HG03558 (cell line): Measurements from ENCODE around the gene RHBDD3.

ENCODE experiments used
- ATAC-seq: cut with Tn5 transposase; IDR thresholded peaks from one replicate; pipeline ENCODE4 v1.9.1; 2021; ENCODE audit warnings: moderate number of reproducible peaks; ENCODE audit not compliant: unreplicated experiment; ENCODE audit errors: extremely low read depth

RHBDD3 gene

DNA sequence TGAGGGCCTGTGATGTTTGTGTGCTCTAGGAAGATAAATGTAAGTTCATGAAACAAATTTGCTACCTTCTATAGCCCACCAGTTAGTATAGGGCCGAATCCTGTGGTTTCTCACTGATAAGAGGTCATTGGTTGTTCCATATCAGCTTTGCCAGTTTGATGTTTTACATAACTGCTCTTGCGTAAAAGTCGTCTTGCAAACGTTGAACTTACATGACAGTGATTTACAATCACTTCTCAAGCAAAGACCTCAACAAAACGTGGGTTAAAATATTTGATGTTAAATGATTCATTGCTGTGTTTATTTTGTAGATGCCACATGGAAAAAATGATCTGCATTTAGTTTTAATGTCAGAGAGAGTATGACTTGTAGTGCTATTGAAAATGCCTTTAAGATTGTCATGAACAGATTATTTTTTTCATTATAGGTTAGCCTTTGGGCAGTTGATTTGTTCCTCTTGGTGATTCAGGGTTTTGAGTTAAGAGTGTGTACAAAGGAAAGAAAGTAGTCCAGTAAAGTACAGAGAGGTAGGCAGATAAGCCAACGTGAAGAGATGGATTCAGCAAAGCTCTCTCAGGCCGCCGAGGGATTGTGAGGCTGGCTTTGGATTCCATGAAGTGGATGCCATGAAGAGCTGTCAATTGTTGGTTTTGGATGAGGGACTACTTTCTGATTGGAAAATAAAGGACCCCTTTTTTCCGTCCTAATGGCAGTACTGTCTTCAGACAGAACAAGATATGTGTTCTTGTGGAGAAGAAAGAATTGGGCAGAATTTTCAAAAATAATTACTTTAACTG lies 2.9 kb upstream of the RHBDD3 start:
- ATAC-seq: no peak

DNA sequence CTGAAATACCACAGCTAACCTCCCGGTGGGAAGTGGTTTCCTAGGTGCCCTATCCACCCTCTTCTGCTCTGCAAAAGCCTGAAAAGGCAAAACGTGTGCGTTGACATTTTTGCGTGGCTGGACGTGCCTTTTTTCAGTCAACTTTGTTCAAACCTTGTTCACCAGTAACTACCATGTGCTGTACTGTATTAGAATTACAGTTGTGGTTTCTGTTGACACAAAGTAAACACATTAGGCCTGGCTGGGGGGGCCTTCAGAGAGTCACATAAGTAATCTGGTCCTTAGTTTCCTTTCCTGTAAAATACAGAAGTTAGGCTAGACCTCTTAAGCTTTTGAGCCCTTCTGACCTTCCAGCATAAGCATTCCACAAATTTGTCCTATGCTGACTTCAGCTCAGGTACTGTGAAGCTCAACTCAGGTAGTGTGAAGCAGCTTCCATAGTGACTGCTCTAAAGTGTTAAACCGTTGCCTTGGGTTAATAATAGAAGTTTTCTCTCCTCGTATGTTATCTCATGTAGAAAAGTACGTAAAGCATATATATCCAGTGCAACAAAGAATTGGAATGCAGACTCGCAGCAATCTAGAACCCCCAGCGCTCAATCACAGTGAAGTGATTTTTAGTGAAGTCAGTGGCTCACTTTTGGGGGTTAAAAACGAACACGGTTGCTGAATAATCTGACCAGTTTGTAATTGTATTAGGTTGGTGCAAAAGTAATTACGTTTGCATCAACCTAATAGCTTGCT lies 2.1 kb upstream of the RHBDD3 start:
- ATAC-seq: no peak

- no peak for ATAC-seq
These were observed 1.4 kb upstream of the RHBDD3 start for GRCh38 chr22:29269230-29269604.

DNA sequence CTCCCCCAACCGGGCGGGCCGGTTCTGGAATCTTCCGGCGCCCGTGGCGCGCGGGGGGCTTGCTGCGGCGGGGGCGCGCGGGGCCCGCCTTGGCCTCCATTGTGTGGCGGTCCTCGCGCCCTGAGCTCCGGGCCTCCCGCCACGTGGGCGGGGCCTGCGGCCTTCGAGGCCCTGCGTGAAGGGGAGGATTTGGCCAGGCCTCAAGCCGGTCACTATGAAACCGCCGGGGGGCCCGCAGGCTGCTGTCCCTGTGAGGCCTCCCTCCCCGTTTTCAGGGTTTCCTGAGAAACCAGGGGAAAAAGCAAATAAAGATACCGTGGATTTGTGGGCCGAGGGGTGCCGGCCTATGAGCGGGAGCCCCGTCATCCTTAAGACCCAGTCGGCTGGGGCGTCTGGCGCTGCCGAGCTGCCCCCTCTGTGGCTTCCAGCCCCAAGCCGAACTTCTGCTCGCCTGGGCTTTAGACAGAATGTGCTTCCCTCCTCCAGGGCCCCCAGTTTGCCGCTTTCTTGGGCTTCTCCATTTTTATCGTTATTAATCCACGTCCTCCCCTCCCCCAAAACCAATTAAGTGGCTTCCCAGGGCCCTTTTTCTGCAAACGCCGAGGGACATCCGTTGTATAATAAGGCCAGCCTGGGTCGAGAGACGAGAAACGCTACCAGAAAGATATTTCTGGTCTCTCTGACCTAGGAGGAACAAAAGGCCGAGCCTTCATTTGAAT lies 889 bp upstream of the RHBDD3 start:
- ATAC-seq: peak; percentile 3

DNA sequence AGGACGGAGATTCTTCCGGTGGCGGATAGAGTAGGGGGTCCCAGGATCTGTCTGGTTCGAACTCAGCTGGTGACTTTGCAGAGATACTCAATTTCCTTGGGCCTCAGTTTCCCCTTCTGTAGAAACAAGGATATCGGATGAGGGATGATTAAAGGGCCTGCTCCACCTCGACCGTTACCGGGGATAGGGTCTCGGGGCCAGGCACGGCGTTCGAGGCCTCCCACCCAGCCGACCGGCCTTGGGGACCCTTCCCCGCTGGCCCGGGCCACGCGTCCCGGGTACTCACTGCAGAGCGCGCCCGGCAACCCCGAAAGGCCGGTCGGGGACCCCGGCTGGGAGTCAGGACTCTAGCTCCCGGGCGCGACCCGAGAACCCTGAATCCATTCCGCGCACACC lies 321 bp downstream of the RHBDD3 start:
- peak; percentile 12 for ATAC-seq

DNA sequence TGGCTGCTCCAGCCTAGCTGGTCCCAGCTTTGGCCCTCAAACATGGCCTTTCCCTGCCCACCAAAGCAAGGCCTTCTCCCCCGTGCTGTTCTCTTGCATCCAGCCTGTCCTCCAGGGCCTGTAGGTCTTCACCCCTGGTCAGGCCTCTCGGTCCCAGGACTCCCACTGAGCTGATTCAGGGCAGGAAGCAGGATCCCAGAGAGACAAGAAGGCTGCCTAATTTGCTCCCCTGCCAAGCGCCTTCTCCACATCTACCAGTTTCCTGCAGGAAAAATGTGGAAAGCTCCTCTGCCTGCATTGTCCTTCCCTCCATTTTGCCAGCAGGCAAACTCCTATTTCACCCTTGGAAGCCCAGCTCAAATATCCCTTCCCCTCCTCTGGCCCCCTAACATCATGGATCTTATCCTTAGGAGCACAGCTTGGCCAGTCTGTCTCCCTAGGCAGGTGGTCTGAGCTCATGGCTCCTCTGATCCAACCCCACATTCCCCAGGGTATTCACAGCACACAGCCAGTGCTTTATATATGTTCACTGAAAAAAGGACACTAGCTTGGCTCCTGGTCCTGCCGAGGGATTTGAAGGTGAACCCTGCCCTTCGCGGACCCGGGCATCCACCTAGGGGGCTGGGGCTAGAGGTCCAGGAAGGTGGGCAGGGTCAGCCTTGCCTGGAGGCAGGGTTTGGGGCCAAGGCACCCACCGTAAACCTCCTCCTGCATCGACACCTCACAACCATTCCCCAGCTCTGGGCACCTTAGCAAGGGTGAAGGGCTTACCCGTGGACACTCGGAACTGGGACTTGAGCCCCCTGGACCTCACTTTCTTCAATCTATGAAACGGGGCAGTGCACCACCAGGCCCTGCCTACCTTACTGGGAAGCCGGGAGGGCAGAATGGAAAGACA lies 968 bp downstream of the RHBDD3 start:
- no peak for ATAC-seq

GRCh38 chr22:29265929-29266328 lies 1.9 kb downstream of the RHBDD3 start:
- no peak for ATAC-seq

GRCh38 chr22:29265305-29265704 lies 2.5 kb downstream of the RHBDD3 start:
- no peak for ATAC-seq

DNA sequence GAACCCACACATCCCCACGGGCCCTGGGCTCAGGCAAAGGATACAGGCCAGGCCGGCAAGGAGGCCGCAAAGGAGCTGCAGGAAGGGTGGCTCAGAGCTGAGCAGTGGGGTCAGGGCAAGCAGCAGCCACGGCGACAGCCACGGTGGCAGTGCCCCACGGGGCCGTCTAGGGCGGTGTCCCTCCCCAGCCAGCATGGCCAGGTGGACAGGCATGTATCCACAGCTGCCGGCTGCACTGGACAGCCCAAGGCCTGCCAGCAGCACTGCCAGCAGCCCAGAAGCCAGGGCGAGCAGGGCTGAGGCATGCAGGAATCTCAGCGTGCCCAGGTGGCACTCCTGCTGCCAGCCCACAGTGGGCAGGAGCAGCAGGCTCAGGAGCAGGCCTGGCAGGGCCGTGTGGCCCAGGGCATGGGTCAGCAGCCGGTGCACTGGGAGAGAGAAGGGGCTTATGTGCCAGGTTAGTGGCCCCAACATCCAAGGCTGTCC lies 3.9 kb downstream of the RHBDD3 start:
- no peak for ATAC-seq

DNA sequence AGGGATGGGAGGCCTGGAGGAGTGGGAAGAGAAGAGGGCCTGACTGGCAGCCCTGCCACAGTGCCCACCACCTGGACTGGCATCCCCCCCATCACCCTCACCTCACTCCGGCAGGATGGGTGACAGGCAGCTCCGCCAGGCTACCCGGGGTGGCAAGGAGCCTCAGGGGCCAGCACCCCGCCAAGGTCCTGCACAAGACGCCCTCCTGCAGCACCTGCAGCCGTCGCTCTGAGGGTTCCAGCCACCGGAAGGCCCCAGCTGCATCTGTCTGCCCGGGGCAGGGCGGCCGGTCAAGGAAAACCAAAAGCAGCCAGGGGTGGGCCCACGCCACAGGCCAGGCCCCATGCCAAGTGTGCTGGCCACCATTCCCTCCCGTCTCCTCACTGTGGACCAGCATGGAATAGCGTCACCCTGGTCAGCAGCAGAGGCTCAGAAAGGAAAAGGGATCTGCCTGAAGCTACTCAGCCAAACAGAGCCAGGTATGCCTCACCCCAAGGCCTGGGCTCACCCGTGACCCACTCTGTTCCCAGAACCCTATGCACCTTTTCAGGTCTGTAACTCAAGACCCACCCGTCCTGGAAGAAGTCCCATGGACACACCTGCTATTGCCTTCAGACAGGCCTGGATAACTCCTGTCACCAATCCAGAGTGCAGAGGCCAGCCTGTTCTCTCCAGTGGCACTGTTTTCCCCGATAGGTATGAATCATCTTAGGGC lies 7.0 kb downstream of the RHBDD3 start:
- ATAC-seq: no peak

- no peak for ATAC-seq
These were observed 7.7 kb downstream of the RHBDD3 start for GRCh38 chr22:29260031-29260560.

DNA sequence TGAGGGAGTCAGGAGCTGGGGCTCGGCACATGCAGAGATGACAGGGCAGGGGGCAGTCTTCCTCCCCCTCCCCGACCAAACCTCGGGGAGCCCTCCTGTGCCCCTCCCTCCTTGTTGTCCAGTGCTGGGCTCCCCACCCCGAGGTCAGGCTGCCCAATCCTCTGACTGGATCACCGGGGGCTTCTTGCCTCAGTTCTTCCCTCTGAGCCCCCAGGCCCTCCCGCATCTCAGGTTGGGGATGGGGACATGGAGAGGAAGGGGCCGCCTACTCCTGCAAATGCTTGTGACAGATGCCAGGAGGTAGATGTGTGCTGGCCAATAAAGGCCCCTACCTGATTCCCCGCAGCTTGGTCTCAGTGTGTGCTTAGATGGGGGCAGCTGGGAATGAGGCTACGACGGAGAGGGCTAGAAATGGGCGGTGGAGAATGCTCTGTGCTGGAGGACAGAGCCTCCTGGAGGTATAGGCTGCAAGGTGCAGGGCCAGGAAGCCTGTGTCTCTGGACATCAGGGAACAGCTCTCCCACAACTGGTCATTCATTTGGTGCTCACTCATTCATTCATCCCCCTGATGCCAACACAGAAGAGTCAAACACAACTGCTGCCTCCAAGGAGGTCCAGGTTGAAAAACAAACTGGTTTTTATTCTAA lies 8.4 kb downstream of the RHBDD3 start:
- no peak for ATAC-seq

GRCh38 chr22:29258407-29259252 lies 9.2 kb downstream of the RHBDD3 start:
- ATAC-seq: no peak

DNA sequence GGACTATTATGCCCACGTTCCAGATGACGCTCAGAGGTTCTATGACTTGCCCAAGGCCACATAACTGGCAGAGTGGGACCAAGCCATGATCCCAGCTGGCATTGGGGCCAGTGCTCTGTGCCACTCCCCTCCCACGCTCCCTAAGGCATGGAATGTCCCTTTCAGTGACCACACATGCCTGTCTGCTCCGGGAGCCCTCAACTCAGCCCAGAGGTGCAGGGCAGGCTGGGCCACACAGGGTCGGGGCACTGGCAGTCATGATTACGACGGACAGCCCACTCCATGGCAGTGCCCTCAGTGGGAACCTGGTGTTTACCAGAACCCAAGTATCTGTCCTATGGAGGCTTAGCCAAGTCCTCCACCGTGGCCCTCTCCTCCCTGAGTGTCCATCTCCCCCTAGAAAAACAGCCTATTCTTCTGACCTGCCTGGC lies 10.0 kb downstream of the RHBDD3 start:
- no peak for ATAC-seq

GRCh38 chr22:29256606-29257325 lies 11.0 kb downstream of the RHBDD3 start:
- no peak for ATAC-seq

GRCh38 chr22:29255064-29255621 lies 12.6 kb downstream of the RHBDD3 start:
- no peak for ATAC-seq

DNA sequence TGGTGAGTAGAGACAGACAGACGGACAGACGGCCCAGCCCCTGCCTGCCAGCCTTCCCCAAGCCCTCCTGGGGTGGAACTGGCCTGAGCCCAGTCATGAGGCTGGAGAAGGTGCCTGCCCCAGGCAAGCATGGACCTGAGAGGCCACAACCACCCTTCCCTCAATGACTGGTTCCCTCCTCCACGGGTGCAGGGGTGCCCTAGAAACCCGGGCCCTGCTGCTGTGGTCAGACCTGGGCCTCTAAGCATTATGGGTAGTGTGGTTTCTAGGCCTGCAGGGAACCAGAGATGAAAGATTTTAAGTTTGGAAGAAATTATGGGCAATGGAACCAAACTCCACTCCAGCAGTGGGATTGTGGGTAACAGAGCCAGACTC lies 13.5 kb downstream of the RHBDD3 start:
- ATAC-seq: no peak
